A549 (cell line): ENCODE data around the gene ADAM12. TPM values are rescaled to one million over a fixed set of nuclear protein-coding genes. Genes with fewer than 3 reads are reported as not detected.
A peak's percentile ranks its signal among the peaks of the same experiment; 100 is the strongest.

Experiments
- ATAC-seq, 2 experiments: fragments of 200-7000 bp in 1 of 2; fragments of >200 bp in 1 of 2; cut with Nextera tagmentation in 1 of 2; cut with Tn5 transposase in 1 of 2; 3 replicates each; pipeline versions ENCODE4 v1.8.0 to v1.9.1; 2018 to 2020; ENCODE audit warnings: mild to moderate bottlenecking in 1 of 2, moderate library complexity in 1 of 2
- CTCF ChIA-PET: fragments of 300-600 bp; sonication (Branson Sonifier 250); formaldehyde crosslinking; extraction: SDS; loops from one replicate; lab custom pipeline; 2021; ENCODE audit warnings: antibody characterized with exemption, inconsistent platforms; lab: Yijun Ruan, JAX
- POLR2A ChIA-PET: fragments of 350-600 bp; formaldehyde crosslinking; extraction: SDS; loops from one replicate; lab custom pipeline; 2021; ENCODE audit warnings: antibody characterized with exemption, inconsistent platforms; lab: Yijun Ruan, JAX
- DNase-seq, 2 experiments: peaks; one replicate each; pipeline versions ENCODE4 v3.0.0 to v3.0.0-alpha.2; 2011 to 2016; ENCODE audit warnings: low read depth in 1 of 2, low spot score in 1 of 2
- FAIRE-seq: peaks from 2 replicates; lab custom pipeline; 2011; peaks lifted over from hg19 to GRCh38; lab: Jason Lieb, UNC
- H3K27ac ChIP-seq, 2 experiments: fragments of >200 bp; sonication (Bioruptor Twin); formaldehyde crosslinking; 3 replicates each; pipeline ENCODE4 v1.5.1; 2016 to 2017
- H3K4me1 ChIP-seq: fragments of >200 bp; sonication (Bioruptor Twin); formaldehyde crosslinking; 3 replicates; pipeline ENCODE4 v1.6.1; 2016
- H3K4me2 ChIP-seq: fragments of >200 bp; sonication (Bioruptor Twin); formaldehyde crosslinking; 3 replicates; pipeline ENCODE4 v1.6.1; 2016
- H3K4me3 ChIP-seq: fragments of >200 bp; sonication (Bioruptor Twin); formaldehyde crosslinking; 3 replicates; pipeline ENCODE4 v1.5.1; 2016
- H3K9me3 ChIP-seq: fragments of >200 bp; sonication (Bioruptor Twin); formaldehyde crosslinking; 3 replicates; pipeline ENCODE4 v1.6.1; 2016
- ATOH8 ChIP-seq: fragments of 250-450 bp; sonication (Bioruptor Pico); IDR thresholded peaks from 2 replicates; pipeline ENCODE4 v1.5.0; 2020; ENCODE audit warnings: low read depth, mild to moderate bottlenecking, moderate library complexity
- BHLHE40 ChIP-seq: IDR thresholded peaks from 2 replicates; pipeline ENCODE4 v1.6.1; 2012; ENCODE audit warnings: low read depth, low read length, inconsistent platforms
- CBX8 ChIP-seq: fragments of 200-600 bp; sonication (generic); IDR thresholded peaks from 2 replicates; pipeline ENCODE4 v1.6.1; 2016
- CHD4 ChIP-seq: fragments of 200-600 bp; sonication (generic); IDR thresholded peaks from 2 replicates; pipeline ENCODE4 v1.6.1; 2016; ENCODE audit warnings: antibody characterized with exemption, mild to moderate bottlenecking, borderline replicate concordance
- EP300 ChIP-seq, 2 experiments: fragments of >200 bp; sonication (Bioruptor Twin); formaldehyde crosslinking; IDR thresholded peaks; 2 replicates in 1 of 2; 3 replicates in 1 of 2; pipeline ENCODE4 v1.6.1; 2016 to 2017
- FOSL2 ChIP-seq, 2 experiments: fragments of 450-650 bp in 1 of 2; fragments of >200 bp in 1 of 2; sonication (Bioruptor Twin) in 1 of 2; formaldehyde crosslinking; IDR thresholded peaks; 2 replicates each; pipeline versions ENCODE4 v1.5.0 to v1.6.1; 2016 to 2020; ENCODE audit warnings: mild to moderate bottlenecking in 1 of 2, moderate library complexity in 1 of 2
- GATA3 ChIP-seq: IDR thresholded peaks from 2 replicates; pipeline ENCODE4 v1.6.1; 2012; ENCODE audit warnings: borderline replicate concordance
- HEYL ChIP-seq: fragments of 250-450 bp; sonication (Bioruptor Pico); IDR thresholded peaks from 2 replicates; pipeline ENCODE4 v1.8.0; 2021; ENCODE audit warnings: mild to moderate bottlenecking, moderate library complexity
- HOXA7 ChIP-seq: fragments of 250-450 bp; sonication (Bioruptor Pico); IDR thresholded peaks from 2 replicates; pipeline ENCODE4 v1.5.0; 2020; ENCODE audit warnings: mild to moderate bottlenecking, moderate library complexity
- HOXB13 ChIP-seq: fragments of 250-450 bp; sonication (Bioruptor Pico); IDR thresholded peaks from 2 replicates; pipeline ENCODE4 v1.5.0; 2020; ENCODE audit warnings: low read depth, mild to moderate bottlenecking, moderate library complexity
- HOXB5 ChIP-seq: fragments of 250-450 bp; sonication (Bioruptor Pico); IDR thresholded peaks from 2 replicates; pipeline ENCODE4 v1.5.0; 2020; ENCODE audit warnings: mild to moderate bottlenecking, moderate library complexity
- MAFK ChIP-seq: fragments of 450-650 bp; IDR thresholded peaks from 2 replicates; pipeline ENCODE4 v1.6.1; 2014; ENCODE audit not compliant: partially characterized antibody
- MYC ChIP-seq: IDR thresholded peaks from 2 replicates; pipeline ENCODE4 v1.6.1; 2012; ENCODE audit warnings: mild to moderate bottlenecking, inconsistent platforms, low read length, improper control_type of control experiment, borderline replicate concordance
- NFE2L2 ChIP-seq: fragments of 150-350 bp; conservative IDR thresholded peaks from 2 replicates; pipeline ENCODE4 v1.6.1; 2014; ENCODE audit warnings: low read length
- POLR2AphosphoS2 ChIP-seq: conservative IDR thresholded peaks from 2 replicates; pipeline ENCODE4 v1.6.1; 2012; ENCODE audit warnings: low read length, improper control_type of control experiment, inconsistent platforms
- RAD21 ChIP-seq, 2 experiments: fragments of >200 bp in 1 of 2; sonication (Bioruptor Twin) in 1 of 2; formaldehyde crosslinking in 1 of 2; IDR thresholded peaks in 1 of 2; conservative IDR thresholded peaks in 1 of 2; 2 replicates in 1 of 2; 3 replicates in 1 of 2; pipeline ENCODE4 v1.6.1; 2012 to 2018; ENCODE audit warnings: inconsistent platforms in 1 of 2
- RARB ChIP-seq: fragments of 250-450 bp; sonication (Bioruptor Pico); IDR thresholded peaks from 2 replicates; pipeline ENCODE4 v1.8.0; 2021; ENCODE audit warnings: mild to moderate bottlenecking, moderate library complexity
- RCOR1 ChIP-seq: fragments of 150-350 bp; IDR thresholded peaks from 2 replicates; pipeline ENCODE4 v1.6.1; 2014; ENCODE audit warnings: antibody characterized with exemption, low read length, low read depth
- SMC3 ChIP-seq: fragments of >200 bp; sonication (Bioruptor Twin); formaldehyde crosslinking; IDR thresholded peaks from 3 replicates; pipeline ENCODE4 v1.6.1; 2018; ENCODE audit warnings: inconsistent platforms
- ZC3H11A ChIP-seq: fragments of 450-650 bp; IDR thresholded peaks from 2 replicates; pipeline ENCODE4 v1.6.1; 2014; ENCODE audit warnings: antibody characterized with exemption, mild to moderate bottlenecking
- ZFP36 ChIP-seq: fragments of 450-650 bp; IDR thresholded peaks from 2 replicates; pipeline ENCODE4 v1.6.1; 2014; ENCODE audit warnings: borderline replicate concordance; ENCODE audit not compliant: partially characterized antibody
- ZNF302 ChIP-seq: fragments of 250-450 bp; sonication (Bioruptor Pico); IDR thresholded peaks from 2 replicates; pipeline ENCODE4 v1.9.0; 2021; ENCODE audit warnings: inconsistent platforms, mild to moderate bottlenecking, moderate library complexity
- WGBS: methylation state at CpG from one replicate; pipeline ENCODE4 v1.1.6; 2017; ENCODE audit errors: missing lambda C conversion rate; 5-methylcytosine and 5-hydroxymethylcytosine counted together
- polyA plus RNA-seq, 4 experiments: library from polyadenylated mRNA; depleted of rRNA in 3 of 4; stranded (reverse); fragments of >200 nt; fragmentation: RNase III in 1 of 4; extraction: RNeasy Plus Mini Kit Qiagen cat#74134 plus additional on column Dnase treatment in 1 of 4; gene quantifications; 2 replicates in 3 of 4; 3 replicates in 1 of 4; pipeline ENCODE4 v1.2.3, GENCODE V29; 2011 to 2017
- TF ChIP-seq, protein P1 (sequence below): fragments of 450-650 bp; IDR thresholded peaks from 2 replicates; pipeline ENCODE4 v1.6.1; 2014; ENCODE audit warnings: antibody characterized with exemption
- TF ChIP-seq, protein P2 (sequence below): IDR thresholded peaks from 2 replicates; pipeline ENCODE4 v1.6.1; 2012; ENCODE audit warnings: low read depth, borderline replicate concordance
- TF ChIP-seq, protein P3 (sequence below): fragments of >200 bp; sonication (Bioruptor Twin); formaldehyde crosslinking; IDR thresholded peaks from 3 replicates; pipeline ENCODE4 v1.6.1; 2016
- TF ChIP-seq, protein P4 (sequence below): fragments of >200 bp; sonication (Bioruptor Twin); formaldehyde crosslinking; IDR thresholded peaks from 3 replicates; pipeline ENCODE4 v1.5.1; 2016
- TF ChIP-seq, protein P5 (sequence below): fragments of 150-350 bp; IDR thresholded peaks from 2 replicates; pipeline ENCODE4 v1.6.1; 2014; ENCODE audit warnings: low read depth, mild to moderate bottlenecking, low read length

The ADAM12 gene
- polyA plus RNA-seq, 2 of the 4 experiments (the other 2 are of a cell fraction) = 1.6 to 4.8 TPM

- TF ChIP-seq HOXB5 (CRISPR knock-in tag) = no peak
- TF ChIP-seq SMC3 = no peak
- TF ChIP-seq, protein P1, sequence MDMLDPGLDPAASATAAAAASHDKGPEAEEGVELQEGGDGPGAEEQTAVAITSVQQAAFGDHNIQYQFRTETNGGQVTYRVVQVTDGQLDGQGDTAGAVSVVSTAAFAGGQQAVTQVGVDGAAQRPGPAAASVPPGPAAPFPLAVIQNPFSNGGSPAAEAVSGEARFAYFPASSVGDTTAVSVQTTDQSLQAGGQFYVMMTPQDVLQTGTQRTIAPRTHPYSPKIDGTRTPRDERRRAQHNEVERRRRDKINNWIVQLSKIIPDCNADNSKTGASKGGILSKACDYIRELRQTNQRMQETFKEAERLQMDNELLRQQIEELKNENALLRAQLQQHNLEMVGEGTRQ = no peak
- TF ChIP-seq ATOH8 (CRISPR knock-in tag) = no peak
- TF ChIP-seq HOXB13 = no peak
- TF ChIP-seq POLR2AphosphoS2 = no peak
- TF ChIP-seq BHLHE40 = no peak
- TF ChIP-seq ZC3H11A = no peak
- no peak for TF ChIP-seq MYC
- no peak for TF ChIP-seq CHD4
- no peak for TF ChIP-seq GATA3
- no peak for TF ChIP-seq EP300 (IDR thresholded peaks at IDR 0.05)
- no peak for TF ChIP-seq HEYL (CRISPR knock-in tag)
- TF ChIP-seq RCOR1 = no peak
- no peak for TF ChIP-seq HOXA7 (CRISPR knock-in tag)
- POLR2A ChIA-PET = no interaction called here
- H3K27ac ChIP-seq = no peak overlapping the region
These were observed 366.3 kb downstream of the ADAM12 start for GRCh38 chr10:126021833-126022500.

DNA sequence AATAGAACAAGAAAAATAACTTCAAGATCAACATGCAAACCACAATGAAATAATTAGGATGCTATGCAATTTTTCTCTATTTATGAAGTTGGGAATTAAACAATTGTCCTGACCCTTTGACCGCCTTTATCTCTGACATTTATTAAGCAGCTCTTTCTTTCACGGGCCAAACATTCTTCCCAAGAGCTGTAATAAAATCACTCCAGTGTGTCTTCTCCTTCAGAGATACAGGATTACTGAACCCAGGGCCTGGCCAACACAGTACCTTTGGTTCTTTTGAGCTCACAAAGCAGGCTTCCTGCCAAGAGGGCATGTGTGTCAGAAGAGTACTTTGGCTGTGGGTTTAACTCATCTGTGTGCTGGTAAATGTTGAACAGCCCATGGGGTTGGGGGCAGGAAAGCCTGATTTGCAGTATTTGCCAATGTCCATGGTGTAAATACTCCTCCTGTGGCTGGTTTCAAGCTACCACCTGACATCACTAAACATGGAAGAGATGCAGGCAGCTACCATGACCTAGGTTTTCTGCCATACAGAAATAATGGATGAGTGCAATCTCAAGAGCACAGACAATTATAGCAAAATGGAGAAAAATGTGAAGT is 370.2 kb downstream of the ADAM12 start:
- H3K4me1 ChIP-seq = peaks cover 29% of the 10 kb centered on the region
- ATAC-seq (no peak), DNase-seq (no peak), FAIRE-seq (no peak)
- no peaks in the 10 kb centered on the region for H3K9me3 ChIP-seq
- no peak overlapping the region for H3K4me3 ChIP-seq
- H3K4me2 ChIP-seq = no peak overlapping the region
- ChIA-PET POLR2A (no interaction called here), CTCF (interaction anchor here (0.6 to 1.3 kb wide), 3 partner anchors 36 to 581 kb away, joined by 3 read pairs; no protein-coding TSS in a partner anchor)
- WGBS = 79% methylated on average over 2 of the region's 2 CpGs
- H3K27ac ChIP-seq = no peak overlapping the region
- TF ChIP-seq NFE2L2 = no peak
- no peak for TF ChIP-seq ZC3H11A
- no peak for TF ChIP-seq MAFK
- TF ChIP-seq BHLHE40 = no peak
- no peak for TF ChIP-seq ATOH8 (CRISPR knock-in tag)
- TF ChIP-seq CBX8 = no peak
- no peak for TF ChIP-seq ZNF302 (CRISPR knock-in tag)
- TF ChIP-seq RARB (CRISPR knock-in tag) = no peak
- TF ChIP-seq, protein P1 = no peak
- no peak for TF ChIP-seq CHD4
- TF ChIP-seq, protein P2, sequence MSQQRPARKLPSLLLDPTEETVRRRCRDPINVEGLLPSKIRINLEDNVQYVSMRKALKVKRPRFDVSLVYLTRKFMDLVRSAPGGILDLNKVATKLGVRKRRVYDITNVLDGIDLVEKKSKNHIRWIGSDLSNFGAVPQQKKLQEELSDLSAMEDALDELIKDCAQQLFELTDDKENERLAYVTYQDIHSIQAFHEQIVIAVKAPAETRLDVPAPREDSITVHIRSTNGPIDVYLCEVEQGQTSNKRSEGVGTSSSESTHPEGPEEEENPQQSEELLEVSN = no peak
- TF ChIP-seq, protein P3, sequence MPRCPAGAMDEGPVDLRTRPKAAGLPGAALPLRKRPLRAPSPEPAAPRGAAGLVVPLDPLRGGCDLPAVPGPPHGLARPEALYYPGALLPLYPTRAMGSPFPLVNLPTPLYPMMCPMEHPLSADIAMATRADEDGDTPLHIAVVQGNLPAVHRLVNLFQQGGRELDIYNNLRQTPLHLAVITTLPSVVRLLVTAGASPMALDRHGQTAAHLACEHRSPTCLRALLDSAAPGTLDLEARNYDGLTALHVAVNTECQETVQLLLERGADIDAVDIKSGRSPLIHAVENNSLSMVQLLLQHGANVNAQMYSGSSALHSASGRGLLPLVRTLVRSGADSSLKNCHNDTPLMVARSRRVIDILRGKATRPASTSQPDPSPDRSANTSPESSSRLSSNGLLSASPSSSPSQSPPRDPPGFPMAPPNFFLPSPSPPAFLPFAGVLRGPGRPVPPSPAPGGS = no peak
- TF ChIP-seq, protein P4, sequence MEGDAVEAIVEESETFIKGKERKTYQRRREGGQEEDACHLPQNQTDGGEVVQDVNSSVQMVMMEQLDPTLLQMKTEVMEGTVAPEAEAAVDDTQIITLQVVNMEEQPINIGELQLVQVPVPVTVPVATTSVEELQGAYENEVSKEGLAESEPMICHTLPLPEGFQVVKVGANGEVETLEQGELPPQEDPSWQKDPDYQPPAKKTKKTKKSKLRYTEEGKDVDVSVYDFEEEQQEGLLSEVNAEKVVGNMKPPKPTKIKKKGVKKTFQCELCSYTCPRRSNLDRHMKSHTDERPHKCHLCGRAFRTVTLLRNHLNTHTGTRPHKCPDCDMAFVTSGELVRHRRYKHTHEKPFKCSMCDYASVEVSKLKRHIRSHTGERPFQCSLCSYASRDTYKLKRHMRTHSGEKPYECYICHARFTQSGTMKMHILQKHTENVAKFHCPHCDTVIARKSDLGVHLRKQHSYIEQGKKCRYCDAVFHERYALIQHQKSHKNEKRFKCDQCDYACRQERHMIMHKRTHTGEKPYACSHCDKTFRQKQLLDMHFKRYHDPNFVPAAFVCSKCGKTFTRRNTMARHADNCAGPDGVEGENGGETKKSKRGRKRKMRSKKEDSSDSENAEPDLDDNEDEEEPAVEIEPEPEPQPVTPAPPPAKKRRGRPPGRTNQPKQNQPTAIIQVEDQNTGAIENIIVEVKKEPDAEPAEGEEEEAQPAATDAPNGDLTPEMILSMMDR = no peak
- TF ChIP-seq, protein P5, sequence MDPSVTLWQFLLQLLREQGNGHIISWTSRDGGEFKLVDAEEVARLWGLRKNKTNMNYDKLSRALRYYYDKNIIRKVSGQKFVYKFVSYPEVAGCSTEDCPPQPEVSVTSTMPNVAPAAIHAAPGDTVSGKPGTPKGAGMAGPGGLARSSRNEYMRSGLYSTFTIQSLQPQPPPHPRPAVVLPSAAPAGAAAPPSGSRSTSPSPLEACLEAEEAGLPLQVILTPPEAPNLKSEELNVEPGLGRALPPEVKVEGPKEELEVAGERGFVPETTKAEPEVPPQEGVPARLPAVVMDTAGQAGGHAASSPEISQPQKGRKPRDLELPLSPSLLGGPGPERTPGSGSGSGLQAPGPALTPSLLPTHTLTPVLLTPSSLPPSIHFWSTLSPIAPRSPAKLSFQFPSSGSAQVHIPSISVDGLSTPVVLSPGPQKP = no peak
- TF ChIP-seq RAD21 (conservative IDR thresholded peaks at IDR 0.05 in 1 of 2, IDR thresholded peaks at IDR 0.05 in 1 of 2) = no peak
- TF ChIP-seq ZFP36 = no peak
- no peak for TF ChIP-seq SMC3
- TF ChIP-seq FOSL2 (IDR thresholded peaks at IDR 0.05) = no peak
- no peak for TF ChIP-seq FOSL2 (CRISPR knock-in tag; IDR thresholded peaks at IDR 0.05)

More at GRCh38 chr10:126021833-126022500, 366.3 kb downstream of the ADAM12 start:
- CTCF ChIA-PET = interaction anchor here (0.6 to 1.4 kb wide), 3 partner anchors 365 to 851 kb away, joined by 3 to 4 read pairs (median 3); no protein-coding TSS in a partner anchor
- H3K4me3 ChIP-seq = no peak overlapping the region
- H3K9me3 ChIP-seq = peaks cover 2% of the 10 kb centered on the region; the same call in 1 of the 3 replicates
- ATAC-seq = no peak
- no peak for FAIRE-seq
- peaks cover 11% of the 10 kb centered on the region; the same call in 2 of the 3 replicates for H3K4me1 ChIP-seq
- DNase-seq = no peak
- peak overlapping the region; percentile 49 for H3K4me2 ChIP-seq
- 35% methylated on average over 5 of the region's 5 CpGs for WGBS
